SK-N-SH (cell line): ENCODE data around the gene ATF6. TPM values are rescaled to one million over a fixed set of nuclear protein-coding genes. Genes with fewer than 3 reads are reported as not detected.

Experiments
- CTCF ChIA-PET: fragments of 300-600, 350-600 bp; formaldehyde crosslinking; extraction: SDS; loops from one replicate; lab custom pipeline; 2021; lab: Yijun Ruan, JAX
- POLR2A ChIA-PET: fragments of 350-600 bp; sonication (Branson Sonifier 250); formaldehyde crosslinking; extraction: SDS; loops from one replicate; lab custom pipeline; 2020; ENCODE audit warnings: antibody characterized with exemption, inconsistent platforms; lab: Yijun Ruan, JAX
- DNase-seq: peaks from one replicate; pipeline ENCODE4 v3.0.0; 2012
- H2AFZ ChIP-seq: fragments of 200-600 bp; sonication (generic); 2 replicates; pipeline ENCODE4 v1.8.1; 2016; ENCODE audit warnings: antibody characterized with exemption, mild to moderate bottlenecking, low read depth
- H3F3A ChIP-seq: fragments of 200-600 bp; sonication (generic); replicated peaks from 2 replicates; pipeline ENCODE3; 2016; ENCODE audit warnings: antibody characterized with exemption, mild to moderate bottlenecking; ENCODE audit not compliant: insufficient read depth
- H3K27ac ChIP-seq, 2 experiments: fragments of 200-500 bp in 1 of 2; fragments of 200-600 bp in 1 of 2; sonication (Bioruptor generic) in 1 of 2; sonication (generic), shearing (Covaris generic) in 1 of 2; 2 replicates each; pipeline versions ENCODE4 v1.5.1 to v1.6.1; 2014 to 2016; ENCODE audit warnings: low read depth in 2 of 2, inconsistent platforms in 1 of 2, low read length in 1 of 2, mild to moderate bottlenecking in 1 of 2, mixed read lengths in 1 of 2
- H3K27me3 ChIP-seq: fragments of 200-600 bp; sonication (generic), shearing (Covaris generic); 2 replicates; pipeline ENCODE4 v1.6.1; 2016; ENCODE audit warnings: mixed run types; ENCODE audit not compliant: insufficient read depth
- H3K36me3 ChIP-seq, 2 experiments: fragments of 200-500 bp in 1 of 2; fragments of 200-600 bp in 1 of 2; sonication (Bioruptor generic) in 1 of 2; sonication (generic) in 1 of 2; replicated peaks in 1 of 2; 2 replicates each; pipeline versions ENCODE3 to v1.5.1; 2014 to 2016; ENCODE audit warnings: low read length in 1 of 2, mild to moderate bottlenecking in 1 of 2; ENCODE audit not compliant: insufficient read depth in 2 of 2, control insufficient read depth in 1 of 2
- H3K4me1 ChIP-seq, 2 experiments: fragments of 200-500 bp in 1 of 2; fragments of 200-600 bp in 1 of 2; sonication (Bioruptor generic) in 1 of 2; sonication (generic), shearing (Covaris generic) in 1 of 2; 2 replicates each; pipeline versions ENCODE4 v1.5.1 to v1.6.1; 2014 to 2016; ENCODE audit warnings: low read depth in 1 of 2, low read length in 1 of 2, mixed run types in 1 of 2; ENCODE audit not compliant: insufficient read depth in 2 of 2, control insufficient read depth in 1 of 2
- H3K4me2 ChIP-seq: fragments of 200-600 bp; sonication (generic), shearing (Covaris generic); 2 replicates; pipeline ENCODE4 v1.6.1; 2017; ENCODE audit warnings: mixed run types
- H3K4me3 ChIP-seq, 2 experiments: fragments of 200-500 bp in 1 of 2; fragments of 200-600 bp in 1 of 2; sonication (Bioruptor generic) in 1 of 2; sonication (generic), shearing (Covaris generic) in 1 of 2; 2 replicates each; pipeline versions ENCODE4 v1.5.1 to v1.8.1; 2014 to 2016; ENCODE audit warnings: low read depth in 2 of 2, inconsistent platforms in 1 of 2, low read length in 1 of 2, mild to moderate bottlenecking in 1 of 2, mixed read lengths in 1 of 2, moderate library complexity in 1 of 2
- H3K79me2 ChIP-seq: fragments of 200-600 bp; sonication (generic); 2 replicates; pipeline ENCODE4 v1.8.1; 2017; ENCODE audit warnings: mild to moderate bottlenecking; ENCODE audit not compliant: insufficient read depth
- H3K9ac ChIP-seq: fragments of 200-600 bp; sonication (generic); 2 replicates; pipeline ENCODE4 v1.6.1; 2017; ENCODE audit warnings: mixed run types
- H3K9me2 ChIP-seq: fragments of 200-600 bp; sonication (generic); 2 replicates; pipeline ENCODE4 v1.6.1; 2017; ENCODE audit warnings: mixed run types
- H3K9me3 ChIP-seq: fragments of 200-600 bp; sonication (generic); 2 replicates; pipeline ENCODE4 v1.6.1; 2017; ENCODE audit warnings: mixed run types, mild to moderate bottlenecking, moderate library complexity
- H4K20me1 ChIP-seq: fragments of 200-600 bp; sonication (generic); 2 replicates; pipeline ENCODE4 v1.6.1; 2017; ENCODE audit warnings: mild to moderate bottlenecking, mixed run types; ENCODE audit not compliant: insufficient read depth
- CTCF ChIP-seq: fragments of 200-600 bp; sonication (generic); IDR thresholded peaks from 2 replicates; pipeline ENCODE4 v1.6.1; 2017; ENCODE audit warnings: antibody characterized with exemption, mild to moderate bottlenecking, moderate library complexity
- ELF1 ChIP-seq: IDR thresholded peaks from 2 replicates; pipeline ENCODE4 v1.4.0; 2012
- FOSL2 ChIP-seq: IDR thresholded peaks from 2 replicates; pipeline ENCODE4 v1.4.0; 2012; ENCODE audit warnings: low read depth, mild to moderate bottlenecking, moderate library complexity, borderline replicate concordance
- MEF2A ChIP-seq: IDR thresholded peaks from 2 replicates; pipeline ENCODE4 v1.4.0; 2012; ENCODE audit warnings: low read depth, borderline replicate concordance
- NFIC ChIP-seq: IDR thresholded peaks from 2 replicates; pipeline ENCODE4 v1.4.0; 2012; ENCODE audit warnings: borderline replicate concordance
- NRF1 ChIP-seq: IDR thresholded peaks from 2 replicates; pipeline ENCODE4 v1.6.1; 2012; ENCODE audit warnings: low read depth, mild to moderate bottlenecking, low read length
- PBX3 ChIP-seq: IDR thresholded peaks from 2 replicates; pipeline ENCODE4; 2012
- POLR2AphosphoS5 ChIP-seq: IDR thresholded peaks from 2 replicates; pipeline ENCODE4 v1.6.1; 2012; ENCODE audit warnings: low read depth, low read length
- RAD21 ChIP-seq: IDR thresholded peaks from 2 replicates; pipeline ENCODE4 v1.6.1; 2012; ENCODE audit warnings: mild to moderate bottlenecking, low read length
- RCOR1 ChIP-seq: fragments of 150-350 bp; IDR thresholded peaks from 2 replicates; pipeline ENCODE4 v1.6.1; 2017; ENCODE audit warnings: antibody characterized with exemption, low read length
- SMC3 ChIP-seq: IDR thresholded peaks from 2 replicates; pipeline ENCODE4 v1.6.1; 2012; ENCODE audit warnings: low read depth, low read length, improper control_type of control experiment
- TEAD4 ChIP-seq: IDR thresholded peaks from 2 replicates; pipeline ENCODE4 v1.4.0; 2012; ENCODE audit warnings: mild to moderate bottlenecking, borderline replicate concordance; ENCODE audit not compliant: insufficient read depth
- ZBTB33 ChIP-seq: IDR thresholded peaks from 2 replicates; pipeline ENCODE4 v1.4.0; 2012; ENCODE audit warnings: low read depth, borderline replicate concordance
- WGBS: methylation state at CpG from one replicate; pipeline ENCODE4 v1.1.6; 2017; ENCODE audit warnings: low lambda C conversion rate; 5-methylcytosine and 5-hydroxymethylcytosine counted together
- polyA plus RNA-seq, 3 experiments: library from polyadenylated mRNA; depleted of rRNA; stranded (reverse); fragments of >200 nt; gene quantifications; 2 replicates each; pipeline ENCODE4 v1.2.3, GENCODE V29; 2012
- TF ChIP-seq, protein P1 (sequence below): fragments of 150-350 bp; IDR thresholded peaks from 2 replicates; pipeline ENCODE4 v1.6.1; 2016; ENCODE audit warnings: mild to moderate bottlenecking, low read depth, low read length

Gene ATF6
- polyA plus RNA-seq, 1 of the 3 experiments (the other 2 are of a cell fraction): 8.8 TPM

GRCh38 chr1:161738627-161739287 lies 27.4 kb upstream of the ATF6 start:
- 62% methylated on average over 3 of the region's 4 CpGs for WGBS
- no peaks in the 10 kb centered on the region for H3K79me2 ChIP-seq
- H3K36me3 ChIP-seq: no peaks in the 10 kb centered on the region
- H3K9me2 ChIP-seq: no peaks in the 10 kb centered on the region
- no peak overlapping the region for H2AFZ ChIP-seq
- no peaks in the 10 kb centered on the region for H3K9me3 ChIP-seq
- peak; percentile 9 for DNase-seq
- no peaks in the 10 kb centered on the region for H4K20me1 ChIP-seq
- H3K4me2 ChIP-seq: no peak overlapping the region
- POLR2A ChIA-PET: interaction anchor here (1.0 kb wide), 1 partner anchor 11 kb away, joined by 3 read pairs; the partner anchor contains the start of gene DUSP12
- H3K4me1 ChIP-seq: no peaks in the 10 kb centered on the region
- no peaks in the 10 kb centered on the region for H3K27me3 ChIP-seq
- TF ChIP-seq, protein P1, sequence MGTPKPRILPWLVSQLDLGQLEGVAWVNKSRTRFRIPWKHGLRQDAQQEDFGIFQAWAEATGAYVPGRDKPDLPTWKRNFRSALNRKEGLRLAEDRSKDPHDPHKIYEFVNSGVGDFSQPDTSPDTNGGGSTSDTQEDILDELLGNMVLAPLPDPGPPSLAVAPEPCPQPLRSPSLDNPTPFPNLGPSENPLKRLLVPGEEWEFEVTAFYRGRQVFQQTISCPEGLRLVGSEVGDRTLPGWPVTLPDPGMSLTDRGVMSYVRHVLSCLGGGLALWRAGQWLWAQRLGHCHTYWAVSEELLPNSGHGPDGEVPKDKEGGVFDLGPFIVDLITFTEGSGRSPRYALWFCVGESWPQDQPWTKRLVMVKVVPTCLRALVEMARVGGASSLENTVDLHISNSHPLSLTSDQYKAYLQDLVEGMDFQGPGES: no peak
- TF ChIP-seq POLR2AphosphoS5 (no peak), ELF1 (no peak), RCOR1 (no peak), NRF1 (no peak), CTCF (peak; percentile 79), RAD21 (peak; percentile 73), PBX3 (no peak), FOSL2 (no peak), ZBTB33 (no peak), NFIC (no peak), MEF2A (no peak), SMC3 (peak; percentile 64), TEAD4 (no peak)
- no peak overlapping the region for H3K4me3 ChIP-seq
- CTCF ChIA-PET: interaction anchor here (1.1 to 5.0 kb wide), 7 partner anchors 9 to 252 kb away, joined by 4 to 62 read pairs (median 6); partner anchors contain the start of gene DUSP12
- no peak overlapping the region for H3K9ac ChIP-seq
- peaks cover 9% of the 10 kb centered on the region for H3F3A ChIP-seq
- H3K27ac ChIP-seq: no peak overlapping the region
